NT2/D1 (cell line): Measurements from ENCODE around the gene RNU6-7.

ENCODE experiments used
- DNase-seq: peaks from one replicate; pipeline ENCODE4 v3.0.0-alpha.2; 2011; ENCODE audit warnings: low read depth, low spot score
- H3K27me3 ChIP-seq: 2 replicates; pipeline ENCODE4 v1.6.0; 2011; ENCODE audit warnings: mild to moderate bottlenecking; ENCODE audit not compliant: insufficient read length, insufficient read depth
- H3K36me3 ChIP-seq: 2 replicates; pipeline ENCODE4 v1.6.1; 2011; ENCODE audit warnings: mild to moderate bottlenecking, low read length, mixed read lengths; ENCODE audit not compliant: insufficient read depth, insufficient read length
- H3K4me1 ChIP-seq: 2 replicates; pipeline ENCODE4 v1.5.1; 2011; ENCODE audit not compliant: insufficient read depth, insufficient read length
- H3K4me3 ChIP-seq: 2 replicates; pipeline ENCODE4 v1.5.1; 2011; ENCODE audit warnings: low read depth; ENCODE audit not compliant: insufficient read length
- H3K9ac ChIP-seq: 2 replicates; pipeline ENCODE4 v1.6.0; 2011; ENCODE audit warnings: low read depth; ENCODE audit not compliant: insufficient read length
- H3K9me3 ChIP-seq: 2 replicates; pipeline ENCODE4 v1.5.1; 2011; ENCODE audit warnings: mild to moderate bottlenecking, low read length; ENCODE audit not compliant: insufficient read depth
- SUZ12 ChIP-seq: IDR thresholded peaks from 2 replicates; pipeline ENCODE4 v1.6.1; 2011; ENCODE audit not compliant: insufficient read length, insufficient read depth; ENCODE audit errors: extremely low read depth
- YY1 ChIP-seq: IDR thresholded peaks from 2 replicates; pipeline ENCODE4 v1.6.1; 2011; ENCODE audit not compliant: insufficient read length, insufficient read depth
- ZNF274 ChIP-seq: IDR thresholded peaks from 2 replicates; pipeline ENCODE4 v1.6.1; 2011; ENCODE audit warnings: mild to moderate bottlenecking, low read depth, low read length

RNU6-7 gene

DNA sequence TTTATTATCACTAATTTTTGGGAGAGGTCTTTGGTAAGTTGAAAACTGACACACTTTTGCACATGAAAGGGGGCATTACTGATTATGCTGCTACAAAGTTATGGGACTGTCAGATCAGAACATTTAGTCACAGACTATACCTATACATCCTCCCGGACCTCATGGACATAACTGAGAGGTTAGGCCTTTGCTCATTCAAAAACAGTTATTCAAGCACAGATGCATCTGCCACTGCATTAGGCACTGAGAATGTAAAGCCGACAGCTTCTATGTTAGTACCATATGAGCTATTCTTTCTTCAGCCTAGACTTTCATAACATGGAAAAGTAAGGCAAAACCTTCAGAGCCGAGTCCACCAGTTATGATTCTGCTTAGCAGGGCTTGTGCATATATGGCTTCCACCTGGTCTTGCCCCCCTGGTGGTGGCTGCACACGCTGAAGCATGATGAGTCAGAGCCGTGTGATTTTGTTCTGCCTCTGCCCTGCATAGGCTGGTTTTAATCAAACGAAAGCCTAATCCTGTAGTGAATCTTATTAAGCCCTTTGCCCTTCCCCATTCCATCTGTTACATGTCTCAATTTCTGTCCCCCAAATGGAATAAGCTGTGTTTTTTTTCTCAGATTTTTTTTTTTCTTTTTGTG is 23.0 kb downstream of the RNU6-7 start:
- Histone ChIP-seq H3K4me3 (no peak overlapping the region), H3K36me3 (no peaks in the 10 kb centered on the region), H3K4me1 (no peaks in the 10 kb centered on the region), H3K9ac (no peak overlapping the region), H3K27me3 (no peaks in the 10 kb centered on the region), H3K9me3 (no peaks in the 10 kb centered on the region)
- no peak for DNase-seq
- TF ChIP-seq ZNF274 = no peak
- TF ChIP-seq YY1 = no peak
- no peak for TF ChIP-seq SUZ12

DNA sequence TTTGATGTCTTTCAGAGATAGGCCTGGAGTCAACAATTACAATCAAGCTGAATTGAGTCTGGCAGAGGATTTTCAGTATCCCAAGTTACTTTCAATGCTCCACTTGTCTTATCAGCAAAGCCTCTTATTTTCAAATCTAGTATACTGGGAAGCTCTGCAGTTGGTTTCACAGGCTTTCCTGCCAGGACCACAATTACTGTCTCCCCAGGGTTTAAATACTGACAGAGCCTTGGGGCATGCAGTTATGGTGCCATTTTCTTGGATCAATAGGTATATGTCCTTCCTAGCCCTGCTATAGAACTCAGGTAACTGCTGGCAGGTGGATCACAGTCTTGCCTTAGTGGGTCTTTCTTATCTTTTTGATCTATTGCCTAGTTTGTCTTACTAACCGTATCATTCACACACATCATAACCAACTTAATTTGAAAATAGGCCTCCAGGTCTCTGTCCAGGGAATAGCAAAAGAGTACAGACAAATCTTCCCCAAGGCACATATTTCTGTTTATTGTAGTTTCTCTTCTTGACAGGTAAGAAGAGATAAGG is 23.6 kb downstream of the RNU6-7 start:
- TF ChIP-seq ZNF274 (no peak), SUZ12 (no peak), YY1 (no peak)
- H3K9me3 ChIP-seq = no peaks in the 10 kb centered on the region
- H3K9ac ChIP-seq = no peak overlapping the region
- H3K4me3 ChIP-seq = no peak overlapping the region
- no peaks in the 10 kb centered on the region for H3K36me3 ChIP-seq
- H3K4me1 ChIP-seq = no peaks in the 10 kb centered on the region
- H3K27me3 ChIP-seq = no peaks in the 10 kb centered on the region
- no peak for DNase-seq

DNA sequence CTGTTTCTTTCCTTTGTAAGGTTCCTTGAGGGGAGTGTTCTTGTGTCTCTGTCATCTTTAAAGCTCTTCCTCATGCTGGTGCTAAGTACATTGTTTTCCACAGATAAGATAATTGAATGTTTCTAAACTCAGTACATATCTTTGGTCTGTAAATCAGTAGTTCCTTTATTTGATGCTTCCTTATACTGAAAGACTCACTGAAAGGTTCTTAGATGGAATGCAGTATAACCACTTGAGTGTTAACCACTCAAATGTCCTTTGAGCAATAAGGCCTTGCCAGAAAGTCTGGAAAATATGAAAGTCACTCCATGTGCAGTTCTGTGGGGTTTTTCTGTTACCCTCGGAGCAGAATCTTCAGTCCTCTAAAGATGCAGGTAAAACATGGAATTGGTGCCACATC is 24.2 kb downstream of the RNU6-7 start:
- Histone ChIP-seq H3K9me3 (no peaks in the 10 kb centered on the region), H3K4me3 (no peak overlapping the region), H3K36me3 (no peaks in the 10 kb centered on the region), H3K9ac (no peak overlapping the region), H3K27me3 (no peaks in the 10 kb centered on the region), H3K4me1 (no peaks in the 10 kb centered on the region)
- no peak for TF ChIP-seq ZNF274
- no peak for DNase-seq

DNA sequence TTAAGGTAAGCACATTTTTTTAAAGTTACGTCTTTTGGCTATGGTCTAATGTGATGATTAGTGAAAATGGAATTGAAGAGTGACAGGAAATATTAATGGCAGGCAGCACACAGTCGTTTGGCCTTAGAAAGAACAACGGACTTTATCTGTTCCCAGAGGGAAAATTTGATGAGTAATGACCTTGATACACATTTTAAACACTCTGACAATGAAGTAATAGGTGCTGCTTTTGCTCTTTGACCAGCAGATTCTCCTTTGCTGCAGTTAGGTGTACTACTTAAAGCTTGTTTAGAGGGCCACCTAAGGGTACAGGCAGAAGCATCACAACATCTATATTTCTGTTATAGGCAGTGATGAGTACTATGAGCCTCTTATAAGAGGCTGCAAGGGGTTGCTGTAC is 28.3 kb downstream of the RNU6-7 start:
- no peaks in the 10 kb centered on the region for H3K9me3 ChIP-seq
- DNase-seq = no peak
- H3K4me3 ChIP-seq = no peak overlapping the region
- H3K36me3 ChIP-seq = no peaks in the 10 kb centered on the region
- TF ChIP-seq YY1 = no peak
- TF ChIP-seq ZNF274 = no peak
- TF ChIP-seq SUZ12 = no peak
- no peaks in the 10 kb centered on the region for H3K4me1 ChIP-seq
- H3K27me3 ChIP-seq = no peaks in the 10 kb centered on the region
- no peak overlapping the region for H3K9ac ChIP-seq

DNA sequence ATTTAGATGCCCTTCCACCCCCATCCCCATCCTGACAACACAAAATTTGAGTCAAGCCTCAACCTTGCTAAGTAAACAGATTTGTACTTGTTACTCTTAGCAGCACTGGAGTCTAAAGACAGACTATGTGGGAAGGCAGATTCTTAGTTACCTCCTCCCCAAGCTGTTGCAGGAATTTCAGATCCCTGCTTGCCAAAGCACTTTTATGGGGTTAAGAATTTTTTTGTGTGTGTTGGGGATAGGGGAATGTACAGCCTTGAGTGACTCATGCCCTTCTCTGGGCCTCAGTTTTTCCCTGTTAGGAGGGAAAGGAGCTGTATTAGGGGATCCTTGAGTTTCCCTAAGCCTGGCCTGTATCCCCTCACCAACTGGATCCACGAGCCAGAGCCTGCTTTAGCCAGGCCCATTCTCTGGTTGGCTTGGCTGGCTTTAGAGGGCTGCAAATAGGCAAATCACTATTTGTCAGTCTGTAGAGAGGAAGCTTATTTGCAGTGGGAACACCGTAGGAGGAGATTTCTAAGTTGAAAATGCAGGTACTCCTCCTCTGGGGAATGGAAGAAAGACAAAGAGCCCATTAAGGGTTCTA is 28.9 kb downstream of the RNU6-7 start:
- TF ChIP-seq YY1 (no peak), ZNF274 (no peak), SUZ12 (no peak)
- H3K9me3 ChIP-seq = no peaks in the 10 kb centered on the region
- no peak for DNase-seq
- H3K27me3 ChIP-seq = no peaks in the 10 kb centered on the region
- H3K36me3 ChIP-seq = no peaks in the 10 kb centered on the region
- H3K4me3 ChIP-seq = no peak overlapping the region
- H3K4me1 ChIP-seq = no peaks in the 10 kb centered on the region
- H3K9ac ChIP-seq = no peak overlapping the region

DNA sequence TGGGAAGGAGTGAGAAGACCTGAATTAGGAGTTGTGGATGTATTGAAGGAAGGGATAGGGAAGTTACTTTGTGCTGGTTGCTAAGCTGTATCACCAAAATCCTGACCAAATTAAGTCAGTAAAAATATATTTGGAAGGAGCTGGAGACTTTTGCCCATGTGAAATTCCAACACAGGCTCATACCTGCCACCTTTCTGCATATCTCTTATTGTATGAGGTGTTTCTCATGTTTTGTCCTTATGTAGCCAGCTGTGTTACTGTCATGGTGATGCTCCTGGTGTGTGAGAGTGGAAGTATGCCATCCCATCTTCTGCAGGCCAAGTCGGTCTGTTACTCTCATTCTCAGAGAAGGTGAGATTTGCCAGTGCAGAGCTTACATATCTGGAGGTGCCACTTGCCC is 30.6 kb downstream of the RNU6-7 start:
- TF ChIP-seq ZNF274 (no peak), SUZ12 (no peak), YY1 (no peak)

DNA sequence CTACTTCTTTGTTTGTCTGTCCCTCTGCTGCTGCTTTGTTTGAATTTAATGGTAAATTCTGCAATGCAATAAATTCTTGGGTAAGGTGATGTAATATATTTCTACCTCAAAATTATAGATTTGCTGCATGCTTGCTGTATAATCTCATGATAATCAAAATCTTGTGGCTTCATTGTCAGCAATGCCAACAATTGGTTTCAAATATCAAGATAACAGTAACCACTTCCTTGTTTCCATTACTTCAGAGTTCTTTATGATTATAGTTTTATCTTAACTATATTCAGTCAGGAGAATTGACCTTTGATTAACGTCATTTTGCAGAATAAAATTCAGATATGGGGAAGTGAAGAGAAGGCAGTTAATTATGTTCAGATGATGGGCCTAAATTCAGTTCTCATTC is 31.4 kb downstream of the RNU6-7 start:
- Histone ChIP-seq H3K4me1 (no peaks in the 10 kb centered on the region), H3K9me3 (no peaks in the 10 kb centered on the region)

More for the DNA sequence above, 30.6 kb downstream of the RNU6-7 start:
- Histone ChIP-seq H3K4me1 (no peaks in the 10 kb centered on the region), H3K36me3 (no peaks in the 10 kb centered on the region), H3K27me3 (no peaks in the 10 kb centered on the region), H3K4me3 (no peak overlapping the region), H3K9ac (no peak overlapping the region), H3K9me3 (no peaks in the 10 kb centered on the region)
- DNase-seq = no peak

More for the DNA sequence above, 31.4 kb downstream of the RNU6-7 start:
- DNase-seq = no peak
- Histone ChIP-seq H3K9ac (no peak overlapping the region), H3K4me3 (no peak overlapping the region), H3K27me3 (no peaks in the 10 kb centered on the region), H3K36me3 (no peaks in the 10 kb centered on the region)
- TF ChIP-seq SUZ12 (no peak), YY1 (no peak), ZNF274 (no peak)
